ENCODE results near the gene THSD4.

GRCh38 chr15:71302861-71303410, 187.7 kb downstream of the THSD4 start:
- TF ChIP-seq EZH2 (IDR thresholded peaks at IDR 0.05; ENCODE audit: low read length, missing control alignments) (no peak), CTCF (conservative IDR thresholded peaks at IDR 0.05 in 1 of 2, IDR thresholded peaks at IDR 0.05 in 1 of 2; ENCODE audit: low read depth in 1 of 2, low read length in 2 of 2) (no peak)

Data from fibroblast of lung (primary cell).